Choroid plexus epithelial cell (primary cell): ENCODE results near the gene RIC8A.

Source experiments
- DNase-seq: peaks from one replicate; pipeline ENCODE4 v3.0.0-alpha.2; 2010; ENCODE audit warnings: low read depth
- H3K4me3 ChIP-seq: 2 replicates; pipeline ENCODE4 v1.5.1; 2011; ENCODE audit warnings: low read depth, mild to moderate bottlenecking, control low read depth, low read length, moderate library complexity
- TF ChIP-seq, protein P1 (sequence below): conservative IDR thresholded peaks from 2 replicates; pipeline ENCODE4 v1.5.1; 2011; ENCODE audit warnings: low read depth, mild to moderate bottlenecking, control low read depth, inconsistent platforms, low read length, moderate library complexity

Gene RIC8A

GRCh38 chr11:257766-258493 lies 50.4 kb downstream of the RIC8A start:
- no peak overlapping the region for H3K4me3 ChIP-seq
- DNase-seq: no peak
- TF ChIP-seq, protein P1, sequence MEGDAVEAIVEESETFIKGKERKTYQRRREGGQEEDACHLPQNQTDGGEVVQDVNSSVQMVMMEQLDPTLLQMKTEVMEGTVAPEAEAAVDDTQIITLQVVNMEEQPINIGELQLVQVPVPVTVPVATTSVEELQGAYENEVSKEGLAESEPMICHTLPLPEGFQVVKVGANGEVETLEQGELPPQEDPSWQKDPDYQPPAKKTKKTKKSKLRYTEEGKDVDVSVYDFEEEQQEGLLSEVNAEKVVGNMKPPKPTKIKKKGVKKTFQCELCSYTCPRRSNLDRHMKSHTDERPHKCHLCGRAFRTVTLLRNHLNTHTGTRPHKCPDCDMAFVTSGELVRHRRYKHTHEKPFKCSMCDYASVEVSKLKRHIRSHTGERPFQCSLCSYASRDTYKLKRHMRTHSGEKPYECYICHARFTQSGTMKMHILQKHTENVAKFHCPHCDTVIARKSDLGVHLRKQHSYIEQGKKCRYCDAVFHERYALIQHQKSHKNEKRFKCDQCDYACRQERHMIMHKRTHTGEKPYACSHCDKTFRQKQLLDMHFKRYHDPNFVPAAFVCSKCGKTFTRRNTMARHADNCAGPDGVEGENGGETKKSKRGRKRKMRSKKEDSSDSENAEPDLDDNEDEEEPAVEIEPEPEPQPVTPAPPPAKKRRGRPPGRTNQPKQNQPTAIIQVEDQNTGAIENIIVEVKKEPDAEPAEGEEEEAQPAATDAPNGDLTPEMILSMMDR: peak; percentile 24

- TF ChIP-seq, protein P1: no peak
- DNase-seq: no peak
- H3K4me3 ChIP-seq: no peak overlapping the region
These were observed 51.9 kb downstream of the RIC8A start for GRCh38 chr11:259413-259812.

DNA sequence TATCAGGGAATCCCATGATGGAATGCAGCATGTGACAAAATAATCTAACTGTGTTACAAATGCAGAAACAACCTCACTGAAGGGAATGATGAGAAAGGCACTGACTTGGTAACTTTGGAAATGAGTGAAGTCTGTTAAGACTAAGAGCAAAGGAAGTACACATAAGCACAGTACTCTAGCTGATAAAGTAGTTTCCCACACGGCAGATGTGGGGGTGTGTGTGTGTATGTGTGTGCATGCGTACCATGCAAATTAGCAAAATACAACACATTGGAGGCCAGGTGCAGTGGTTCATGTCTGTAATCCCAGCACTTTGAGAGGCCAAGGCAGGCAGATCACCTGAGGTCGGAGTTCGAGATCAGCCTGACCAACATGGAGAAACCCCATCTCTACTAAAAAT lies 54.1 kb downstream of the RIC8A start:
- TF ChIP-seq, protein P1: no peak
- no peak overlapping the region for H3K4me3 ChIP-seq
- DNase-seq: no peak
